GM18909 (cell line): ENCODE data around the gene SLC29A1.
"Not testable (repeated sequence)": the region's sequence is repeated elsewhere in the genome, so short reads cannot be mapped to it uniquely, and the experiment has no call there.

ENCODE experiments used
- ATAC-seq: cut with Tn5 transposase; IDR thresholded peaks from one replicate; pipeline ENCODE4 v1.9.1; 2021; ENCODE audit warnings: mild to moderate bottlenecking; ENCODE audit not compliant: unreplicated experiment, poor library complexity

The SLC29A1 gene

GRCh38 chr6:44193307-44193910 lies 30.0 kb upstream of the SLC29A1 start:
- ATAC-seq, result no peak

- no peak for ATAC-seq
These were observed 29.1 kb upstream of the SLC29A1 start for GRCh38 chr6:44194326-44194725.

GRCh38 chr6:44196351-44196750 lies 27.0 kb upstream of the SLC29A1 start:
- ATAC-seq, result not testable (repeated sequence)

- ATAC-seq, result no peak
These were observed 24.7 kb upstream of the SLC29A1 start for GRCh38 chr6:44198684-44199083.

GRCh38 chr6:44199883-44200282 lies 23.5 kb upstream of the SLC29A1 start:
- ATAC-seq, result no peak

GRCh38 chr6:44201200-44201599 lies 22.2 kb upstream of the SLC29A1 start:
- no peak for ATAC-seq

GRCh38 chr6:44201638-44202303 lies 21.6 kb upstream of the SLC29A1 start:
- ATAC-seq, result no peak

- no peak for ATAC-seq
These were observed 20.9 kb upstream of the SLC29A1 start for GRCh38 chr6:44202332-44202971.

- no peak for ATAC-seq
These were observed 20.2 kb upstream of the SLC29A1 start for GRCh38 chr6:44202972-44203750.

GRCh38 chr6:44203955-44204354 lies 19.4 kb upstream of the SLC29A1 start:
- ATAC-seq, result no peak

GRCh38 chr6:44207966-44208365 lies 15.4 kb upstream of the SLC29A1 start:
- ATAC-seq, result no peak

GRCh38 chr6:44211284-44211683 lies 12.1 kb upstream of the SLC29A1 start:
- ATAC-seq, result no peak

- no peak for ATAC-seq
These were observed 9.1 kb upstream of the SLC29A1 start for GRCh38 chr6:44214307-44214706.

- no peak for ATAC-seq
These were observed 6.6 kb upstream of the SLC29A1 start, which contains the start of gene MYMX for GRCh38 chr6:44216677-44217331. MYMX (plus strand) TSS chr6:44216926; CDS start chr6:44217472, 546 bp downstream.

GRCh38 chr6:44217332-44218143 lies 5.9 kb upstream of the SLC29A1 start:
- no peak for ATAC-seq

GRCh38 chr6:44219053-44219814 lies 4.2 kb upstream of the SLC29A1 start:
- ATAC-seq, result peak; percentile 55

GRCh38 chr6:44219815-44220784 lies 3.3 kb upstream of the SLC29A1 start:
- ATAC-seq, result no peak

- ATAC-seq, result no peak
These were observed 2.5 kb upstream of the SLC29A1 start for GRCh38 chr6:44220913-44221290.
